Stomach (tissue), 4 donors: ENCODE data around the gene ATG4B.

Source experiments
- POLR2A ChIP-seq, 4 donors: fragments of 450-650 bp; IDR thresholded peaks; one replicate each; pipeline ENCODE4 v1.6.1; 2016; ENCODE audit warnings: antibody characterized with exemption in 4 of 4, control low read depth in 2 of 4, mild to moderate bottlenecking in 1 of 4, moderate library complexity in 1 of 4
- TF ChIP-seq, protein P1 (sequence below), 7 experiments: fragments of 450-650 bp in 4 of 7; fragments of 200-600 bp in 3 of 7; sonication (generic) in 3 of 7; IDR thresholded peaks; one replicate each; pipeline ENCODE4 v1.5.1; 2016 to 2019; ENCODE audit warnings: antibody characterized with exemption in 7 of 7, control low read depth in 2 of 7, mild to moderate bottlenecking in 1 of 7

DNA sequence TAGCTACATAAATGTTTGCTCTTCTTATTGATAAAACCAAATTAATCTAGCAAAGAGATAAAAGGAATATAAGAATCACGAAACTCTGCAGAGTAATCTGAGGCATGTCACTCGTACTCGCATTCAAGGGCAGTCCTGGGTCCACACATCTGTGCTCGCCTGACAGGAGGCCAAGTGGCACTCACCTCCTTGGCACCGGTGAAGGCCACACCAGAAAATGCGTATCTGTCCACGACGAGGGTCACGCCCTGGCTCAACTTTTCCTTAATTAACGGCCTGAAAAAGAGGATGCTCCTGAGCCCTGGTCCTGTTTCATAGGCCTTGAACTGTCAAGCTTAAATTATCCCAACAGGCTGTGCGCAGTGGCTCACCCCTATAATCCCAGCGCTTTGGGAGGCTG, 42.6 kb downstream of the ATG4B start:
- TF ChIP-seq, protein P1, sequence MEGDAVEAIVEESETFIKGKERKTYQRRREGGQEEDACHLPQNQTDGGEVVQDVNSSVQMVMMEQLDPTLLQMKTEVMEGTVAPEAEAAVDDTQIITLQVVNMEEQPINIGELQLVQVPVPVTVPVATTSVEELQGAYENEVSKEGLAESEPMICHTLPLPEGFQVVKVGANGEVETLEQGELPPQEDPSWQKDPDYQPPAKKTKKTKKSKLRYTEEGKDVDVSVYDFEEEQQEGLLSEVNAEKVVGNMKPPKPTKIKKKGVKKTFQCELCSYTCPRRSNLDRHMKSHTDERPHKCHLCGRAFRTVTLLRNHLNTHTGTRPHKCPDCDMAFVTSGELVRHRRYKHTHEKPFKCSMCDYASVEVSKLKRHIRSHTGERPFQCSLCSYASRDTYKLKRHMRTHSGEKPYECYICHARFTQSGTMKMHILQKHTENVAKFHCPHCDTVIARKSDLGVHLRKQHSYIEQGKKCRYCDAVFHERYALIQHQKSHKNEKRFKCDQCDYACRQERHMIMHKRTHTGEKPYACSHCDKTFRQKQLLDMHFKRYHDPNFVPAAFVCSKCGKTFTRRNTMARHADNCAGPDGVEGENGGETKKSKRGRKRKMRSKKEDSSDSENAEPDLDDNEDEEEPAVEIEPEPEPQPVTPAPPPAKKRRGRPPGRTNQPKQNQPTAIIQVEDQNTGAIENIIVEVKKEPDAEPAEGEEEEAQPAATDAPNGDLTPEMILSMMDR (IDR thresholded peaks at IDR 0.05), result no peak
- TF ChIP-seq POLR2A (IDR thresholded peaks at IDR 0.05), result no peak
